IMR-90 (cell line): ENCODE measurements around the gene UBE2N. TPM values are rescaled to one million over a fixed set of nuclear protein-coding genes. Genes with fewer than 3 reads are reported as not detected.

Experiments
- ATAC-seq: fragments of 200-7000 bp; cut with Tn5 transposase; 2 replicates; pipeline ENCODE4 v1.9.1; 2020; ENCODE audit warnings: low read depth, mild to moderate bottlenecking, moderate library complexity
- BruUV-seq: library from RNA; stranded (reverse); fragments of 400-500 nt; replicated peaks from 2 replicates; lab custom pipeline; 2021; lab: Mats Ljungman, UMichigan
- CTCF ChIA-PET: fragments of 300-600 bp; formaldehyde crosslinking; extraction: SDS; loops from one replicate; lab custom pipeline; 2021; ENCODE audit warnings: antibody characterized with exemption; lab: Yijun Ruan, JAX
- POLR2A ChIA-PET: fragments of 300-600 bp; sonication (Branson Sonifier 250); formaldehyde crosslinking; loops from one replicate; lab custom pipeline; 2022; ENCODE audit warnings: antibody characterized with exemption; ENCODE audit not compliant: unreplicated experiment; lab: Charles Lee
- DNase-seq: peaks from one replicate; pipeline ENCODE4 v3.0.0; 2013
- H2AFZ ChIP-seq: replicated peaks from 2 replicates; pipeline ENCODE3; 2013; ENCODE audit warnings: low read length, mild to moderate bottlenecking; ENCODE audit not compliant: poor library complexity
- H2AK5ac ChIP-seq: 2 replicates; pipeline ENCODE4 v1.6.1; 2013; ENCODE audit warnings: low read depth, low read length, inconsistent platforms
- H2AK9ac ChIP-seq: replicated peaks from 2 replicates; pipeline ENCODE3; 2013; ENCODE audit warnings: mild to moderate bottlenecking, low read depth, low read length, moderate library complexity; ENCODE audit not compliant: poor library complexity
- H2BK120ac ChIP-seq: 2 replicates; pipeline ENCODE4 v1.6.1; 2013; ENCODE audit warnings: low read depth, low read length, inconsistent platforms
- H2BK15ac ChIP-seq: 3 replicates; pipeline ENCODE4 v1.6.1; 2013; ENCODE audit warnings: low read depth, low read length, inconsistent platforms
- H2BK20ac ChIP-seq: 2 replicates; pipeline ENCODE4 v1.6.1; 2013; ENCODE audit warnings: low read depth, mild to moderate bottlenecking, inconsistent platforms, low read length, moderate library complexity
- H2BK5ac ChIP-seq: 2 replicates; pipeline ENCODE4 v1.6.1; 2013; ENCODE audit warnings: mild to moderate bottlenecking, low read depth, low read length, inconsistent platforms; ENCODE audit not compliant: poor library complexity, severe bottlenecking
- H3K14ac ChIP-seq: replicated peaks from 2 replicates; pipeline ENCODE4 v1.6.1; 2013; ENCODE audit warnings: low read depth, low read length, inconsistent platforms
- H3K18ac ChIP-seq: 2 replicates; pipeline ENCODE4 v1.6.1; 2013; ENCODE audit warnings: low read depth, low read length, control low read depth
- H3K23ac ChIP-seq: 2 replicates; pipeline ENCODE4 v1.6.1; 2013; ENCODE audit warnings: low read depth, low read length, inconsistent platforms
- H3K27ac ChIP-seq: 2 replicates; pipeline ENCODE4 v1.5.1; 2013; ENCODE audit warnings: mild to moderate bottlenecking, control low read depth, low read length; ENCODE audit not compliant: insufficient read depth
- H3K27me3 ChIP-seq: 2 replicates; pipeline ENCODE4 v1.6.1; 2013; ENCODE audit warnings: low read length; ENCODE audit not compliant: control insufficient read depth, insufficient read depth
- H3K36me3 ChIP-seq: 2 replicates; pipeline ENCODE4 v1.6.1; 2013; ENCODE audit warnings: low read length, mixed read lengths; ENCODE audit not compliant: control insufficient read depth, insufficient read depth
- H3K4ac ChIP-seq: 2 replicates; pipeline ENCODE4 v1.6.1; 2013; ENCODE audit warnings: low read depth, low read length, inconsistent platforms
- H3K4me1 ChIP-seq: 2 replicates; pipeline ENCODE4 v1.6.1; 2013; ENCODE audit warnings: low read length, mixed read lengths; ENCODE audit not compliant: control insufficient read depth, insufficient read depth
- H3K4me2 ChIP-seq: 2 replicates; pipeline ENCODE4 v1.6.1; 2013; ENCODE audit warnings: low read depth, mild to moderate bottlenecking, control low read depth, low read length, moderate library complexity
- H3K4me3 ChIP-seq: 2 replicates; pipeline ENCODE4 v1.5.1; 2013; ENCODE audit warnings: low read depth, mild to moderate bottlenecking, control low read depth, low read length, moderate library complexity; ENCODE audit not compliant: insufficient read depth
- H3K56ac ChIP-seq: 2 replicates; pipeline ENCODE4 v1.6.1; 2013; ENCODE audit warnings: low read length, inconsistent platforms; ENCODE audit not compliant: insufficient read depth; ENCODE audit errors: extremely low read depth
- H3K79me1 ChIP-seq, 2 experiments: 2 replicates each; pipeline ENCODE4 v1.6.1; 2013; ENCODE audit warnings: low read length in 2 of 2, inconsistent platforms in 1 of 2, low read depth in 1 of 2
- H3K9ac ChIP-seq: 2 replicates; pipeline ENCODE4 v1.6.1; 2013; ENCODE audit warnings: low read depth, low read length, control low read depth
- H3K9me1 ChIP-seq: 2 replicates; pipeline ENCODE4 v1.6.1; 2013; ENCODE audit warnings: low read length, inconsistent platforms; ENCODE audit not compliant: insufficient read depth
- H3K9me3 ChIP-seq: 2 replicates; pipeline ENCODE4 v1.6.1; 2013; ENCODE audit warnings: low read length; ENCODE audit not compliant: control insufficient read depth, insufficient read depth
- H4K20me1 ChIP-seq: 2 replicates; pipeline ENCODE4 v1.6.1; 2013; ENCODE audit warnings: low read length, inconsistent platforms; ENCODE audit not compliant: insufficient read depth
- H4K5ac ChIP-seq: 2 replicates; pipeline ENCODE4 v1.6.1; 2013; ENCODE audit warnings: mild to moderate bottlenecking, low read depth, low read length, control low read depth
- H4K8ac ChIP-seq, 2 experiments: 2 replicates each; pipeline ENCODE4 v1.6.1; 2013; ENCODE audit warnings: low read depth in 2 of 2, low read length in 2 of 2, control low read depth in 1 of 2, inconsistent platforms in 1 of 2
- H4K91ac ChIP-seq: 2 replicates; pipeline ENCODE4 v1.6.1; 2013; ENCODE audit warnings: low read depth, low read length, inconsistent platforms; ENCODE audit not compliant: insufficient read depth
- BHLHE40 ChIP-seq: fragments of 150-350 bp; IDR thresholded peaks from 2 replicates; pipeline ENCODE4 v1.6.1; 2016; ENCODE audit warnings: mild to moderate bottlenecking, low read depth, low read length
- CEBPB ChIP-seq: IDR thresholded peaks from 2 replicates; pipeline ENCODE4 v1.6.1; 2012; ENCODE audit warnings: low read depth, low read length, improper control_type of control experiment
- CHD1 ChIP-seq: IDR thresholded peaks from 2 replicates; pipeline ENCODE4 v1.6.1; 2012; ENCODE audit warnings: low read depth, low read length, improper control_type of control experiment
- FOS ChIP-seq: fragments of 150-350 bp; IDR thresholded peaks from 2 replicates; pipeline ENCODE4 v1.6.1; 2016; ENCODE audit warnings: low read depth, low read length
- MAFK ChIP-seq: IDR thresholded peaks from 2 replicates; pipeline ENCODE4 v1.6.1; 2012; ENCODE audit warnings: low read depth, low read length, improper control_type of control experiment
- MAZ ChIP-seq: IDR thresholded peaks from 2 replicates; pipeline ENCODE4 v1.6.1; 2012; ENCODE audit warnings: low read depth, mild to moderate bottlenecking, low read length, improper control_type of control experiment, moderate library complexity, borderline replicate concordance
- MXI1 ChIP-seq: IDR thresholded peaks from 2 replicates; pipeline ENCODE4 v1.6.1; 2012; ENCODE audit warnings: low read depth, mild to moderate bottlenecking, low read length, moderate library complexity, borderline replicate concordance
- NFE2L2 ChIP-seq: fragments of 150-350 bp; IDR thresholded peaks from 2 replicates; pipeline ENCODE4 v1.6.1; 2016; ENCODE audit warnings: low read depth, mild to moderate bottlenecking, low read length
- POLR2A ChIP-seq: IDR thresholded peaks from 2 replicates; pipeline ENCODE4 v1.6.1; 2012; ENCODE audit warnings: mild to moderate bottlenecking, low read depth, low read length
- RAD21 ChIP-seq: IDR thresholded peaks from 2 replicates; pipeline ENCODE4 v1.6.1; 2012; ENCODE audit warnings: low read length, improper control_type of control experiment
- RFX5 ChIP-seq: IDR thresholded peaks from 2 replicates; pipeline ENCODE4 v1.8.0; 2012; ENCODE audit warnings: low read depth, mild to moderate bottlenecking, low read length, moderate library complexity
- SMC3 ChIP-seq: fragments of 150-350 bp; IDR thresholded peaks from 2 replicates; pipeline ENCODE4 v1.6.1; 2016; ENCODE audit warnings: low read depth, mild to moderate bottlenecking, antibody characterized with exemption, low read length, moderate library complexity
- WGBS, 2 experiments: methylation state at CpG; one replicate each; pipeline versions ENCODE4 v1.1.5 to v1.1.7; 2013; ENCODE audit warnings: missing lambda C conversion rate in 2 of 2; ENCODE audit not compliant: insufficient read length in 1 of 2; ENCODE audit errors: extremely low coverage in 2 of 2; 5-methylcytosine and 5-hydroxymethylcytosine counted together
- dilution Hi-C: fragments of 300-500 bp; cut with HindIII; formaldehyde crosslinking; loops from one replicate; pipeline ENCODE4 v1.14.3; 2018; ENCODE audit warnings: low sequenced_read_pairs; ENCODE audit not compliant: unreplicated experiment
- in situ Hi-C: fragments of 300-500 bp; cut with MboI; formaldehyde crosslinking; loops from 3 replicates; pipeline ENCODE4 v1.14.3; 2019; ENCODE audit warnings: low sequenced_read_pairs, inconsistent platforms, mixed read lengths
- intact Hi-C: fragments of 100-400 bp; cut with micrococcal nuclease; formaldehyde crosslinking; loops from 2 replicates; pipeline ENCODE4 v1.10.0; 2022
- polyA plus RNA-seq, 3 experiments: library from polyadenylated mRNA; depleted of rRNA; stranded (reverse); fragments of >200 nt; gene quantifications; 2 replicates each; pipeline ENCODE4 v1.2.3, GENCODE V29; 2012; ENCODE audit warnings: low replicate concordance in 1 of 3
- total RNA-seq: library from RNA; depleted of rRNA; stranded (reverse); fragments of >200 nt; gene quantifications from 2 replicates; pipeline ENCODE4 v1.2.3, GENCODE V29; 2012
- TF ChIP-seq, protein P1 (sequence below): fragments of 150-350 bp; IDR thresholded peaks from 2 replicates; pipeline ENCODE4 v1.6.1; 2016; ENCODE audit warnings: low read depth, mild to moderate bottlenecking, low read length, moderate library complexity, borderline replicate concordance
- TF ChIP-seq, protein P2 (sequence below): conservative IDR thresholded peaks from 2 replicates; pipeline ENCODE4 v1.5.1; 2012; ENCODE audit warnings: mild to moderate bottlenecking, low read depth, low read length, improper control_type of control experiment
- TF ChIP-seq, protein P3 (sequence below): fragments of 150-350 bp; IDR thresholded peaks from 2 replicates; pipeline ENCODE4 v1.6.1; 2017; ENCODE audit warnings: mild to moderate bottlenecking, antibody characterized with exemption, low read length, low read depth

The UBE2N gene
- total and polyA plus RNA-seq, 2 of the 4 experiments (the other 2 are of a cell fraction), result 64.5 to 103 TPM

DNA sequence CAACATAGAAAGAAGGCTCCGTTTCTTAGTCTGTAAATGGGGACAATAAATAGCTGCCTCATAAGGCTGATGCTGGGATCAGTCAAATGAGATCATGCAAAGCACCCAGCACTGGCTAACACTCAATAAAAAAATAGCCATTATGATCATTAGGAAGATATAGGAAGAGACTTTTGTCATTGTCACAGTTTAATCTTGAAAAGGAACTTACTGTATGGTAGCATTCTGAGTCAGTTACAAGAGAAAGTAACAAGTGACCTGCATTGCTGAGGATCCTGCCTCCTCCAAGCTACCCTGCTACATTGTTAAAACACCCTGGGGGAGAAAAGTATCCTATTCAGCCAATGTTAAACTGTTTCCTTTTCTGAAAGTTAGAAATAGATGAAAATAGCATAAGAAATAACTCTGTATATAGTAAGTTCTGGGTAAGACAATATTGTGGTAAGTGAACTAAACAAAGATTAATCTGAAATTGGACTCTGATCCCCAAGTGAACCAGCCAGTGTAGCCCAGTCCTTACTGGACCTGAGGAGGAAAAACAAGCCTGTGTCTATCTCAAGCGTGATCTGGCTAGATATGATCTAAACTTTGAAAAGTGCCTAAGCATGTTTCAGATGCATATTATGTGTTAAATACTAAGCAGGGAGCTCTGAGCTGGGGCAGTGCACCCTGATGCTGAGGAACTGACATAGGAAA is 67.6 kb downstream of the UBE2N start:
- Histone ChIP-seq H3K14ac (no peak overlapping the region), H3K18ac (no peak overlapping the region), H2BK5ac (no peak overlapping the region), H4K20me1 (no peaks in the 10 kb centered on the region), H2AK5ac (no peak overlapping the region), H2BK120ac (no peak overlapping the region), H3K9me1 (peaks cover 4% of the 10 kb centered on the region; the same call in 1 of the 2 replicates), H3K23ac (no peak overlapping the region), H2BK15ac (no peak overlapping the region), H3K4ac (no peak overlapping the region), H3K9ac (no peak overlapping the region), H3K4me2 (no peak overlapping the region; the same call in 1 of the 2 replicates), H4K91ac (no peak overlapping the region), H2AFZ (no peak overlapping the region), H2BK20ac (no peak overlapping the region), H3K4me3 (no peak overlapping the region), H3K9me3 (no peaks in the 10 kb centered on the region), H3K4me1 (peaks cover 8% of the 10 kb centered on the region), H3K27ac (no peak overlapping the region), H3K36me3 (no peaks in the 10 kb centered on the region), H3K79me1 (peaks cover 0 to 18% of the 10 kb centered on the region in 2 experiments; a peak in 3 of 4 replicates), H3K27me3 (no peaks in the 10 kb centered on the region), H4K8ac (no peak overlapping the region), H4K5ac (no peak overlapping the region), H2AK9ac (no peak overlapping the region), H3K56ac (no peak overlapping the region)
- ATAC-seq (no peak), DNase-seq (no peak)
- CTCF ChIA-PET, result interaction anchor here (1.1 kb wide), 1 partner anchor 19 kb away, joined by 4 read pairs; no protein-coding TSS in a partner anchor
- dilution Hi-C loops (no loop called here), intact Hi-C loops (no loop called here), in situ Hi-C loops (no loop called here)
- POLR2A ChIA-PET, result no interaction called here
- WGBS, 2 experiments, result 100% methylated on average over 1 of the region's 2 CpGs; no CpG with 5 or more reads in 1 of the 2 experiments
- no TSS peak for BruUV-seq
- TF ChIP-seq NFE2L2 (no peak), CEBPB (no peak), BHLHE40 (no peak), MAZ (no peak), POLR2A (no peak), SMC3 (no peak), RAD21 (no peak), FOS (no peak), MXI1 (no peak), MAFK (no peak), CHD1 (no peak), RFX5 (no peak)
- TF ChIP-seq, protein P1, sequence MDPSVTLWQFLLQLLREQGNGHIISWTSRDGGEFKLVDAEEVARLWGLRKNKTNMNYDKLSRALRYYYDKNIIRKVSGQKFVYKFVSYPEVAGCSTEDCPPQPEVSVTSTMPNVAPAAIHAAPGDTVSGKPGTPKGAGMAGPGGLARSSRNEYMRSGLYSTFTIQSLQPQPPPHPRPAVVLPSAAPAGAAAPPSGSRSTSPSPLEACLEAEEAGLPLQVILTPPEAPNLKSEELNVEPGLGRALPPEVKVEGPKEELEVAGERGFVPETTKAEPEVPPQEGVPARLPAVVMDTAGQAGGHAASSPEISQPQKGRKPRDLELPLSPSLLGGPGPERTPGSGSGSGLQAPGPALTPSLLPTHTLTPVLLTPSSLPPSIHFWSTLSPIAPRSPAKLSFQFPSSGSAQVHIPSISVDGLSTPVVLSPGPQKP, result no peak
- TF ChIP-seq, protein P2, sequence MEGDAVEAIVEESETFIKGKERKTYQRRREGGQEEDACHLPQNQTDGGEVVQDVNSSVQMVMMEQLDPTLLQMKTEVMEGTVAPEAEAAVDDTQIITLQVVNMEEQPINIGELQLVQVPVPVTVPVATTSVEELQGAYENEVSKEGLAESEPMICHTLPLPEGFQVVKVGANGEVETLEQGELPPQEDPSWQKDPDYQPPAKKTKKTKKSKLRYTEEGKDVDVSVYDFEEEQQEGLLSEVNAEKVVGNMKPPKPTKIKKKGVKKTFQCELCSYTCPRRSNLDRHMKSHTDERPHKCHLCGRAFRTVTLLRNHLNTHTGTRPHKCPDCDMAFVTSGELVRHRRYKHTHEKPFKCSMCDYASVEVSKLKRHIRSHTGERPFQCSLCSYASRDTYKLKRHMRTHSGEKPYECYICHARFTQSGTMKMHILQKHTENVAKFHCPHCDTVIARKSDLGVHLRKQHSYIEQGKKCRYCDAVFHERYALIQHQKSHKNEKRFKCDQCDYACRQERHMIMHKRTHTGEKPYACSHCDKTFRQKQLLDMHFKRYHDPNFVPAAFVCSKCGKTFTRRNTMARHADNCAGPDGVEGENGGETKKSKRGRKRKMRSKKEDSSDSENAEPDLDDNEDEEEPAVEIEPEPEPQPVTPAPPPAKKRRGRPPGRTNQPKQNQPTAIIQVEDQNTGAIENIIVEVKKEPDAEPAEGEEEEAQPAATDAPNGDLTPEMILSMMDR, result no peak
- TF ChIP-seq, protein P3, sequence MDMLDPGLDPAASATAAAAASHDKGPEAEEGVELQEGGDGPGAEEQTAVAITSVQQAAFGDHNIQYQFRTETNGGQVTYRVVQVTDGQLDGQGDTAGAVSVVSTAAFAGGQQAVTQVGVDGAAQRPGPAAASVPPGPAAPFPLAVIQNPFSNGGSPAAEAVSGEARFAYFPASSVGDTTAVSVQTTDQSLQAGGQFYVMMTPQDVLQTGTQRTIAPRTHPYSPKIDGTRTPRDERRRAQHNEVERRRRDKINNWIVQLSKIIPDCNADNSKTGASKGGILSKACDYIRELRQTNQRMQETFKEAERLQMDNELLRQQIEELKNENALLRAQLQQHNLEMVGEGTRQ, result no peak
